ENCODE measurements around the gene NEAT1.
"Not testable (repeated sequence)": the region's sequence is repeated elsewhere in the genome, so short reads cannot be mapped to it uniquely, and the experiment has no call there.

DNA sequence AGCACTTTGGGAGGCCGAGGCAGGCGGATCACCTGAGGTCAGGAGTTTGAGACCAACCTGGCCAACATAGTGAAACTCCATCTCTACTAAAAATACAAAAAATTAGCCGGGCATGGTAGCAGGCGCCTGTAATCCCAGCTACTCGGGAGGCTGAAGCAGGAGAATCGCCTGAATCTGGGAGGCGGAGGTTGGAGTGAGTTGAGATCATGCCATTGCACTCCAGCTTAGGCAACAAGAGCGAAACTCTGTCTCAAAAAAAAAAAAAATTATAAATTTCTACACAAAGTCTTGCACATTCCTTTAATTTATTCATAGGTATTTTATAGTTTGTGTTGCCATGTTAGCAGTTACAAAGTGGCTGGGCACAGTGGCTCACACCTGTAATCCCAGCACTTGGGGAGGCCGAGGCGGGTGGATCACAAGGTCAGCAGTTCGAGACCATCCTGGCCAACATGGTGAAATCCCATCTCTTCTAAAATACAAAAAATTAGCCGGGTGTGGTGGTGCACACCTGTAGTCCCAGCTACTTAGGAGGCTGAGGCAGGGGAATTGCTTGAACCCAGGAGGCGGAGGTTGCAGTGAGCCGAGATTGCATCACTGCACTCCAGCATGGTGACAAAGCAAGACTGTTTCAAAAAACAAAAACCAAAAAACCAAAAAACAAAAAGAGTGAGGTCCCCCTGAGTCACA lies 50.1 kb downstream of the NEAT1 start:
- TF ChIP-seq, protein P1, sequence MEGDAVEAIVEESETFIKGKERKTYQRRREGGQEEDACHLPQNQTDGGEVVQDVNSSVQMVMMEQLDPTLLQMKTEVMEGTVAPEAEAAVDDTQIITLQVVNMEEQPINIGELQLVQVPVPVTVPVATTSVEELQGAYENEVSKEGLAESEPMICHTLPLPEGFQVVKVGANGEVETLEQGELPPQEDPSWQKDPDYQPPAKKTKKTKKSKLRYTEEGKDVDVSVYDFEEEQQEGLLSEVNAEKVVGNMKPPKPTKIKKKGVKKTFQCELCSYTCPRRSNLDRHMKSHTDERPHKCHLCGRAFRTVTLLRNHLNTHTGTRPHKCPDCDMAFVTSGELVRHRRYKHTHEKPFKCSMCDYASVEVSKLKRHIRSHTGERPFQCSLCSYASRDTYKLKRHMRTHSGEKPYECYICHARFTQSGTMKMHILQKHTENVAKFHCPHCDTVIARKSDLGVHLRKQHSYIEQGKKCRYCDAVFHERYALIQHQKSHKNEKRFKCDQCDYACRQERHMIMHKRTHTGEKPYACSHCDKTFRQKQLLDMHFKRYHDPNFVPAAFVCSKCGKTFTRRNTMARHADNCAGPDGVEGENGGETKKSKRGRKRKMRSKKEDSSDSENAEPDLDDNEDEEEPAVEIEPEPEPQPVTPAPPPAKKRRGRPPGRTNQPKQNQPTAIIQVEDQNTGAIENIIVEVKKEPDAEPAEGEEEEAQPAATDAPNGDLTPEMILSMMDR (conservative IDR thresholded peaks at IDR 0.05 in 1 of 2, IDR thresholded peaks at IDR 0.05 in 1 of 2; ENCODE audit: extremely low read depth in 1 of 2, insufficient read depth in 1 of 2, low read depth in 1 of 2, low read length in 2 of 2) = not testable (repeated sequence)
- not testable (repeated sequence) for TF ChIP-seq EZH2 (IDR thresholded peaks at IDR 0.05; ENCODE audit: borderline replicate concordance, low read length)
